ENCODE data around the gene PITPNM3. TPM values are rescaled to one million over a fixed set of nuclear protein-coding genes. Genes with fewer than 3 reads are reported as not detected.
"Not testable (repeated sequence)": the region's sequence is repeated elsewhere in the genome, so short reads cannot be mapped to it uniquely, and the experiment has no call there.

PITPNM3 gene
- total RNA-seq, 1 donor from 2014 or later, result 2.8 TPM

GRCh38 chr17:6597727-6598126, 41.4 kb upstream of the PITPNM3 start:
- peaks cover 31% of the 10 kb centered on the region for H3K36me3 Mint-ChIP-seq (ENCODE audit: insufficient read depth)
- H3K27ac Mint-ChIP-seq, result peak overlapping the region; percentile 21

DNA sequence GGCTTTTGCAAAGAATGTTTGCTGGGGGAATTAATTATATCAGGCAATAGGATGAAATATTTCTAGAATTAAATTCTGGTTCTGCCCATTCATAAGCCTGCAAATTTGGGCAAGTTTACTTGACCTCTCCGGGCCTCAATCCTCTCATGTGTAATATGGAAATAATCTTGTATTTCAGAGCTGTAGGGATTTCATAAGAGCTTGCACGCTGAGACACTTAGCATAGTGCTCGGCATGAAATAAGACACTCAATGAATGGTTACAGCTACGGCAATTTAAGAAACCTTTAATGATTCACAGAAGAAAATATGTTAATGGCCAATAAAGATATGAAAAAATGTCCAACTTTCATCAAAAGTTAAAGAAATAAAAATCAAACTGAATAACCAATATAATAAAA, 40.6 kb upstream of the PITPNM3 start:
- TF ChIP-seq, protein P1, sequence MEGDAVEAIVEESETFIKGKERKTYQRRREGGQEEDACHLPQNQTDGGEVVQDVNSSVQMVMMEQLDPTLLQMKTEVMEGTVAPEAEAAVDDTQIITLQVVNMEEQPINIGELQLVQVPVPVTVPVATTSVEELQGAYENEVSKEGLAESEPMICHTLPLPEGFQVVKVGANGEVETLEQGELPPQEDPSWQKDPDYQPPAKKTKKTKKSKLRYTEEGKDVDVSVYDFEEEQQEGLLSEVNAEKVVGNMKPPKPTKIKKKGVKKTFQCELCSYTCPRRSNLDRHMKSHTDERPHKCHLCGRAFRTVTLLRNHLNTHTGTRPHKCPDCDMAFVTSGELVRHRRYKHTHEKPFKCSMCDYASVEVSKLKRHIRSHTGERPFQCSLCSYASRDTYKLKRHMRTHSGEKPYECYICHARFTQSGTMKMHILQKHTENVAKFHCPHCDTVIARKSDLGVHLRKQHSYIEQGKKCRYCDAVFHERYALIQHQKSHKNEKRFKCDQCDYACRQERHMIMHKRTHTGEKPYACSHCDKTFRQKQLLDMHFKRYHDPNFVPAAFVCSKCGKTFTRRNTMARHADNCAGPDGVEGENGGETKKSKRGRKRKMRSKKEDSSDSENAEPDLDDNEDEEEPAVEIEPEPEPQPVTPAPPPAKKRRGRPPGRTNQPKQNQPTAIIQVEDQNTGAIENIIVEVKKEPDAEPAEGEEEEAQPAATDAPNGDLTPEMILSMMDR (IDR thresholded peaks at IDR 0.05; ENCODE audit: unreplicated experiment), result no peak
- H3K9me3 Mint-ChIP-seq (ENCODE audit: low read depth), result no peaks in the 10 kb centered on the region
- no peak overlapping the region for H3K4me3 Mint-ChIP-seq (ENCODE audit: low read depth)
- peaks cover 34% of the 10 kb centered on the region for H3K36me3 Mint-ChIP-seq (ENCODE audit: insufficient read depth)
- no peak for DNase-seq (ENCODE audit: low spot score, unreplicated experiment)
- no peaks in the 10 kb centered on the region for H3K27me3 Mint-ChIP-seq
- H3K4me1 Mint-ChIP-seq (ENCODE audit: low read depth), result peaks cover 32% of the 10 kb centered on the region
- H3K27ac Mint-ChIP-seq, result peak overlapping the region; percentile 49

More at GRCh38 chr17:6597727-6598126, 41.4 kb upstream of the PITPNM3 start:
- no peaks in the 10 kb centered on the region for H3K9me3 Mint-ChIP-seq (ENCODE audit: low read depth)
- H3K4me3 Mint-ChIP-seq (ENCODE audit: low read depth), result no peak overlapping the region
- DNase-seq (ENCODE audit: low spot score, unreplicated experiment), result no peak
- TF ChIP-seq, protein P1 (IDR thresholded peaks at IDR 0.05; ENCODE audit: unreplicated experiment), result no peak
- peaks cover 24% of the 10 kb centered on the region for H3K4me1 Mint-ChIP-seq (ENCODE audit: low read depth)
- no peaks in the 10 kb centered on the region for H3K27me3 Mint-ChIP-seq

DNA sequence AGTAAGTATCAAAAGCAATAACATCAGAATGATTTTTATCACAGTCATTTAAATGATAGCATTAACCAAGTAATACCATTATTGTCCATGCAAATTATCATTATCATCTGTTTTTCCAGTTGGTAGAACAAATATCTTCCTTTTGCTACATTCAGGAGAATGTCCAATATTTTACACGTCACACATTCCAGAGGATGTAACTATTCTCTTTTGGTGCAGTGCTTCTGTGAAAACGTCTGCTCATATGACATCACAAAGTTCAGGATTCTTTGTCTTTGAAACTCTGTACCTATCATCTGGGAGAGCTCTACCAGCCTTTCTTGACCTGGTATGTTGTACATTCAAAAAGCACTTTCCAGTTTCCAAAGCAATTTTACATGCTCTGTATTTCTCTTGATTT, 40.2 kb upstream of the PITPNM3 start:
- Mint-ChIP-seq H3K9me3 (ENCODE audit: low read depth) (no peaks in the 10 kb centered on the region), H3K4me3 (ENCODE audit: low read depth) (no peak overlapping the region), H3K36me3 (ENCODE audit: insufficient read depth) (peaks cover 36% of the 10 kb centered on the region)

GRCh38 chr17:6596081-6596480, 39.7 kb upstream of the PITPNM3 start:
- Mint-ChIP-seq H3K9me3 (ENCODE audit: low read depth) (no peaks in the 10 kb centered on the region), H3K4me3 (ENCODE audit: low read depth) (no peak overlapping the region), H3K27ac (peak overlapping the region; percentile 45), H3K27me3 (no peaks in the 10 kb centered on the region), H3K4me1 (ENCODE audit: low read depth) (peaks cover 37% of the 10 kb centered on the region), H3K36me3 (ENCODE audit: insufficient read depth) (peaks cover 37% of the 10 kb centered on the region)
- TF ChIP-seq, protein P1 (IDR thresholded peaks at IDR 0.05; ENCODE audit: unreplicated experiment), result no peak
- DNase-seq (ENCODE audit: low spot score, unreplicated experiment), result no peak

More for the DNA sequence above, 40.2 kb upstream of the PITPNM3 start:
- H3K4me1 Mint-ChIP-seq (ENCODE audit: low read depth), result peaks cover 36% of the 10 kb centered on the region
- H3K27me3 Mint-ChIP-seq, result no peaks in the 10 kb centered on the region
- TF ChIP-seq, protein P1 (IDR thresholded peaks at IDR 0.05; ENCODE audit: unreplicated experiment), result no peak
- DNase-seq (ENCODE audit: low spot score, unreplicated experiment), result no peak
- peak overlapping the region; percentile 49 for H3K27ac Mint-ChIP-seq

DNA sequence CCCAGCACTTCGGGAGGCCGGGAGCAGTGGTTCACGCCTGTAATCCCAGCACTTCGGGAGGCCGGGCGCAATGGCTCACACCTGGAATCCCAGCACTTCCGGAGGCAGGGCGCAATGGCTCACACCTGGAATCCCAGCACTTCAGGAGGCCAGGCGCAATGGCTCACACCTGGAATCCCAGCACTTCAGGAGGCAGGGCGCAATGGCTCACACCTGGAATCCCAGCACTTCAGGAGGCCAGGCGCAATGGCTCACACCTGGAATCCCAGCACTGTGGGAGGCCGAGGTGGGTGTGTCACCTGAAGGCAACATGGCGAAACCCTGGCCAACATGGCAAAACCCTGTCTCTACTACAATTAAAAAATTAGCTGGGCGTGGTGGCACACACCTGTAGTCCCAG, 37.0 kb upstream of the PITPNM3 start:
- H3K27ac Mint-ChIP-seq; H3K4me3 Mint-ChIP-seq (ENCODE audit: low read depth); H3K27me3 Mint-ChIP-seq; H3K9me3 Mint-ChIP-seq (ENCODE audit: low read depth); DNase-seq (ENCODE audit: low spot score, unreplicated experiment): not testable (repeated sequence)
- Mint-ChIP-seq H3K4me1 (ENCODE audit: low read depth) (peaks cover 25% of the 10 kb centered on the region), H3K36me3 (ENCODE audit: insufficient read depth) (peaks cover 52% of the 10 kb centered on the region)

GRCh38 chr17:6592173-6592572, 35.8 kb upstream of the PITPNM3 start:
- Mint-ChIP-seq H3K27ac (peak overlapping the region; percentile 96), H3K4me1 (ENCODE audit: low read depth) (peaks cover 16% of the 10 kb centered on the region), H3K36me3 (ENCODE audit: insufficient read depth) (peaks cover 60% of the 10 kb centered on the region), H3K9me3 (ENCODE audit: low read depth) (no peaks in the 10 kb centered on the region), H3K27me3 (no peaks in the 10 kb centered on the region), H3K4me3 (ENCODE audit: low read depth) (peak overlapping the region; percentile 32)
- no peak for DNase-seq (ENCODE audit: low spot score, unreplicated experiment)
- TF ChIP-seq, protein P1 (IDR thresholded peaks at IDR 0.05; ENCODE audit: unreplicated experiment), result no peak
